ENCODE measurements around the gene AZIN2.

GRCh38 chr1:33074193-33074945 lies 6.6 kb upstream of the AZIN2 start:
- no peak for TF ChIP-seq POLR2A (IDR thresholded peaks at IDR 0.05)
- TF ChIP-seq CTCF (IDR thresholded peaks at IDR 0.05), result no peak
- TF ChIP-seq POLR2AphosphoS5 (IDR thresholded peaks at IDR 0.05), result no peak
